Kidney (tissue), 14 donors: ENCODE data around the gene DPP6. TPM values are rescaled to one million over a fixed set of nuclear protein-coding genes. Genes with fewer than 3 reads are reported as not detected.
A peak's percentile ranks its signal among the peaks of the same experiment; 100 is the strongest.
"Not testable (repeated sequence)": the region's sequence is repeated elsewhere in the genome, so short reads cannot be mapped to it uniquely, and the experiment has no call there.

Source experiments
- DNase-seq, 5 donors: peaks; one replicate each; pipeline ENCODE4 v3.0.0-alpha.2; 2013 to 2020
- FAIRE-seq: peaks from 2 replicates; lab custom pipeline; 2012; peaks lifted over from hg19 to GRCh38; lab: Jason Lieb, UNC
- H3K27ac ChIP-seq, 2 donors: one replicate each; pipeline ENCODE4 v1.7.0; 2013; ENCODE audit warnings: low read depth in 2 of 2, low read length in 2 of 2, inconsistent platforms in 1 of 2
- H3K27me3 ChIP-seq: one replicate; pipeline ENCODE4 v1.7.1; 2013; ENCODE audit warnings: low read length, inconsistent platforms; ENCODE audit not compliant: control insufficient read depth, insufficient read depth
- H3K36me3 ChIP-seq, 3 donors: one replicate each; pipeline versions ENCODE4 v1.7.0 to v1.7.1; 2013; ENCODE audit warnings: low read length in 3 of 3, control low read depth in 1 of 3, inconsistent platforms in 1 of 3; ENCODE audit not compliant: insufficient read depth in 3 of 3, control insufficient read depth in 2 of 3
- H3K4me1 ChIP-seq, 3 donors: one replicate each; pipeline versions ENCODE4 v1.7.0 to v1.7.1; 2013; ENCODE audit warnings: low read length in 3 of 3, inconsistent platforms in 1 of 3, low read depth in 1 of 3; ENCODE audit not compliant: control insufficient read depth in 2 of 3, insufficient read depth in 2 of 3
- H3K4me3 ChIP-seq, 3 donors: one replicate each; pipeline versions ENCODE4 v1.7.0 to v1.8.1; 2013; ENCODE audit warnings: low read length in 3 of 3, control low read depth in 1 of 3, inconsistent platforms in 1 of 3
- H3K9ac ChIP-seq, 3 donors: one replicate each; pipeline versions ENCODE4 v1.7.0 to v1.7.1; 2013; ENCODE audit warnings: low read length in 3 of 3, control low read depth in 1 of 3, inconsistent platforms in 1 of 3
- H3K9me3 ChIP-seq, 3 donors: one replicate each; pipeline versions ENCODE4 v1.7.0 to v1.7.1; 2013; ENCODE audit warnings: low read length in 3 of 3, control low read depth in 1 of 3, inconsistent platforms in 1 of 3; ENCODE audit not compliant: control insufficient read depth in 2 of 3, insufficient read depth in 1 of 3
- CTCF ChIP-seq: IDR thresholded peaks from 3 replicates; pipeline ENCODE4 v1.5.1; 2012; ENCODE audit warnings: mild to moderate bottlenecking, moderate library complexity, borderline replicate concordance; ENCODE audit not compliant: insufficient read depth; ENCODE audit errors: extremely low read depth
- intact Hi-C: fragments of 100-400 bp; cut with DNase I; formaldehyde crosslinking; loops from one replicate; pipeline ENCODE4 v1.11.1; 2022
- polyA plus RNA-seq: library from polyadenylated mRNA; stranded (reverse); fragments of 350-450 nt; fragmentation: Illumina TruSeq; extraction: RNeasy Lipid Tissue Mini Kit (QIAGEN cat#74804); gene quantifications from one replicate; pipeline ENCODE4 v1.2.3, GENCODE V29; 2014; ENCODE audit warnings: low read depth, low replicate concordance; ENCODE audit not compliant: insufficient read depth
- total RNA-seq: library from RNA; stranded (reverse); fragmentation: NEBNext Ultra II Directional; extraction: Animal tissue kit (Norgen Biotek cat#: 25700); gene quantifications from one replicate; pipeline ENCODE4 v1.2.1, GENCODE V29; 2021
- donor health status: control.
- donor health status: control.
- donor health status: control.
- donor health status: control.
- donor health status: control.
- donor health status: DM: yes; HTN: yes; CAD: no.
- donor health status: Normal renal cell carcinoma (clear cell type).

DPP6 gene
- total and polyA plus RNA-seq, 2 donors from 2014 or later = 1.8 to 6.9 TPM

GRCh38 chr7:154030476-154031080 is 21.6 kb upstream of the DPP6 start:
- DNase-seq, H3K9ac ChIP-seq, H3K4me1 ChIP-seq, H3K4me3 ChIP-seq, H3K27ac ChIP-seq, H3K36me3 ChIP-seq, H3K27me3 ChIP-seq, intact Hi-C loops, H3K9me3 ChIP-seq, FAIRE-seq: not testable (repeated sequence)

GRCh38 chr7:154039466-154040165 is 12.6 kb upstream of the DPP6 start:
- H3K9me3 ChIP-seq, H3K27ac ChIP-seq, FAIRE-seq, DNase-seq, H3K27me3 ChIP-seq, H3K36me3 ChIP-seq, H3K9ac ChIP-seq, intact Hi-C loops, H3K4me1 ChIP-seq, H3K4me3 ChIP-seq: not testable (repeated sequence)
- peak; percentile 21 for TF ChIP-seq CTCF

- DNase-seq, H3K4me3 ChIP-seq, H3K27ac ChIP-seq, H3K36me3 ChIP-seq, H3K27me3 ChIP-seq, FAIRE-seq, intact Hi-C loops, H3K9me3 ChIP-seq, H3K9ac ChIP-seq, H3K4me1 ChIP-seq: not testable (repeated sequence)
Measured at GRCh38 chr7:154050394-154050793, 1.8 kb upstream of the DPP6 start.

- DNase-seq = peak in 4 of 5 donors; percentile 13 to 42 (median 19)
Measured at GRCh38 chr7:154051006-154051642, 1.1 kb upstream of the DPP6 start.

GRCh38 chr7:154052530-154053252 is 493 bp downstream of the DPP6 start:
- not testable (repeated sequence) for H3K4me3 ChIP-seq

More at GRCh38 chr7:154051006-154051642, 1.1 kb upstream of the DPP6 start:
- H3K27me3 ChIP-seq, intact Hi-C loops, H3K36me3 ChIP-seq, H3K4me1 ChIP-seq, H3K27ac ChIP-seq, H3K4me3 ChIP-seq, FAIRE-seq, H3K9ac ChIP-seq, H3K9me3 ChIP-seq: not testable (repeated sequence)

GRCh38 chr7:154053466-154054312 is 1.5 kb downstream of the DPP6 start:
- intact Hi-C loops, H3K27me3 ChIP-seq, H3K9me3 ChIP-seq, FAIRE-seq, H3K9ac ChIP-seq, H3K36me3 ChIP-seq, H3K4me3 ChIP-seq, H3K27ac ChIP-seq, H3K4me1 ChIP-seq: not testable (repeated sequence)
- peak in 1 of 5 donors; percentile 15 for DNase-seq

More at GRCh38 chr7:154052530-154053252, 493 bp downstream of the DPP6 start:
- intact Hi-C loops, H3K27ac ChIP-seq, H3K4me1 ChIP-seq, H3K9me3 ChIP-seq, H3K27me3 ChIP-seq, H3K9ac ChIP-seq, FAIRE-seq, H3K36me3 ChIP-seq: not testable (repeated sequence)
- DNase-seq = peak in 4 of 5 donors; percentile 18 to 54 (median 44)
